Mesothelial cell of epicardium (in vitro differentiated cells): ENCODE measurements around the gene SLC15A4. TPM values are rescaled to one million over a fixed set of nuclear protein-coding genes. Genes with fewer than 3 reads are reported as not detected.
"Not testable (repeated sequence)": the region's sequence is repeated elsewhere in the genome, so short reads cannot be mapped to it uniquely, and the experiment has no call there.

Source experiments
- DNase-seq, 2 experiments: peaks; one replicate each; pipeline ENCODE4 v3.0.0; 2021; ENCODE audit warnings: low spot score in 2 of 2; ENCODE audit not compliant: unreplicated experiment in 2 of 2
- H3K27ac Mint-ChIP-seq: 2 replicates; pipeline ENCODE4 v1.8.0; 2021; ENCODE audit warnings: mixed read lengths
- H3K27me3 Mint-ChIP-seq: 2 replicates; pipeline ENCODE4 v1.8.0; 2021; ENCODE audit warnings: low read depth, mixed read lengths
- H3K36me3 Mint-ChIP-seq: 2 replicates; pipeline ENCODE4 v1.8.0; 2021; ENCODE audit warnings: mixed read lengths
- H3K4me1 Mint-ChIP-seq: 2 replicates; pipeline ENCODE4 v1.8.0; 2021; ENCODE audit warnings: mixed read lengths
- H3K4me3 Mint-ChIP-seq: 2 replicates; pipeline ENCODE4 v1.8.0; 2021; ENCODE audit warnings: mild to moderate bottlenecking, moderate library complexity, mixed read lengths
- H3K9me3 Mint-ChIP-seq: 2 replicates; pipeline ENCODE4 v1.8.0; 2021; ENCODE audit warnings: mixed read lengths
- total RNA-seq: library from RNA; stranded (reverse); gene quantifications from 3 replicates; pipeline ENCODE4 v1.2.1, GENCODE V29; 2021
- TF ChIP-seq, protein P1 (sequence below): fragments of 200-600 bp; sonication (generic); IDR thresholded peaks from one replicate; pipeline ENCODE4 v1.5.0; 2021; ENCODE audit warnings: antibody characterized with exemption; ENCODE audit not compliant: unreplicated experiment

The SLC15A4 gene
- total RNA-seq, 1 donor from 2014 or later, result 26.6 TPM

DNA sequence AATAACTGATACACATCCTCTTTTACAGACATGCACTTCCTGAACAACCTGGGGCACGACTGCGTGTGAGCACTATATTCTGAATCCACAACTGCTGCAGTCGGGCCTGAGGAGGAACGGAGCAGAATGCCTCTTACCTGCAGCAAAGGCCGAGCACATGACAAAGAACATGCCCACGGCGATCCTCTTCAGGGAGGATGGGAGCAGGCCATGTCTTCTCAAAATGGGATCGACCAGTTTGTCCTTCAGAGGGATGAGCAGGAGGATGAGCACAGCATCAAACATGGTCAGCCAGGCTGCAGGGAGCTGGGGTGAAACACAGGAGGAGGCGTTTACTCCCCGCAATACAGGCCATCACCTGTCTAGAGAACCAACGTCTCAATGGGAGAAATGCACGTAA lies 15.1 kb downstream of the SLC15A4 start:
- TF ChIP-seq, protein P1, sequence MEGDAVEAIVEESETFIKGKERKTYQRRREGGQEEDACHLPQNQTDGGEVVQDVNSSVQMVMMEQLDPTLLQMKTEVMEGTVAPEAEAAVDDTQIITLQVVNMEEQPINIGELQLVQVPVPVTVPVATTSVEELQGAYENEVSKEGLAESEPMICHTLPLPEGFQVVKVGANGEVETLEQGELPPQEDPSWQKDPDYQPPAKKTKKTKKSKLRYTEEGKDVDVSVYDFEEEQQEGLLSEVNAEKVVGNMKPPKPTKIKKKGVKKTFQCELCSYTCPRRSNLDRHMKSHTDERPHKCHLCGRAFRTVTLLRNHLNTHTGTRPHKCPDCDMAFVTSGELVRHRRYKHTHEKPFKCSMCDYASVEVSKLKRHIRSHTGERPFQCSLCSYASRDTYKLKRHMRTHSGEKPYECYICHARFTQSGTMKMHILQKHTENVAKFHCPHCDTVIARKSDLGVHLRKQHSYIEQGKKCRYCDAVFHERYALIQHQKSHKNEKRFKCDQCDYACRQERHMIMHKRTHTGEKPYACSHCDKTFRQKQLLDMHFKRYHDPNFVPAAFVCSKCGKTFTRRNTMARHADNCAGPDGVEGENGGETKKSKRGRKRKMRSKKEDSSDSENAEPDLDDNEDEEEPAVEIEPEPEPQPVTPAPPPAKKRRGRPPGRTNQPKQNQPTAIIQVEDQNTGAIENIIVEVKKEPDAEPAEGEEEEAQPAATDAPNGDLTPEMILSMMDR, result no peak
- H3K27me3 Mint-ChIP-seq, result no peaks in the 10 kb centered on the region
- no peak for DNase-seq
- H3K4me1 Mint-ChIP-seq, result no peaks in the 10 kb centered on the region
- H3K9me3 Mint-ChIP-seq, result peaks cover 10% of the 10 kb centered on the region
- H3K36me3 Mint-ChIP-seq, result peaks cover 38% of the 10 kb centered on the region
- H3K27ac Mint-ChIP-seq, result no peak overlapping the region
- H3K4me3 Mint-ChIP-seq, result no peak overlapping the region

DNA sequence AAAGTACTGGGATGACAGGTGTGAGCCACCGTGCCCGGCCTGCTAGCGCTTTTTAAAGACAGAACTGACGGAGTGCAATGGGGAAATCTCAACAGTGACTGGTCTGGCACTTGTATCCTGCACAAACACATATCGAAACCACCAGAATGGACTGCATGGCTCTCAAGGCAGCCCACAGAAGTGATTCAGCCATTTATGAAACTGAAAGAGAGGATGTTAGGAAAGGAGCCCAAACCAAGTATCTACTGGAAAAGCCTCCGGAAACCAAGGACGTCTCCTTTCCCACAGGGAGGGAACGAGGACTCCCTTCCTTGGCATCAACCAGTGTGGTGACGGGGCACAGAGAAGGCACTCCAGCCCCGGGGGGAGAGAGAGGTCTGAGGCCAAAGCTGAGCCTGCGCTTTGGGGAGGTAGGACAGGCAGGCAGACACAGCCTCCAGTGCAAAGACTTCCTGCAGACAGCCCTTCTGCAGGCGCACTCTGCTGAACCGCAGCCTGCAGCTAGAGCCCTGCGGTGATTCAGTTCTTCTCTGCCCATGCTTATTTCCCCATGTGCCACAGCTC lies 16.5 kb downstream of the SLC15A4 start:
- Mint-ChIP-seq H3K27ac (no peak overlapping the region), H3K4me3 (no peak overlapping the region), H3K27me3 (no peaks in the 10 kb centered on the region), H3K9me3 (peaks cover 18% of the 10 kb centered on the region), H3K4me1 (no peaks in the 10 kb centered on the region), H3K36me3 (peaks cover 38% of the 10 kb centered on the region)
- TF ChIP-seq, protein P1, result no peak
- DNase-seq, result no peak

DNA sequence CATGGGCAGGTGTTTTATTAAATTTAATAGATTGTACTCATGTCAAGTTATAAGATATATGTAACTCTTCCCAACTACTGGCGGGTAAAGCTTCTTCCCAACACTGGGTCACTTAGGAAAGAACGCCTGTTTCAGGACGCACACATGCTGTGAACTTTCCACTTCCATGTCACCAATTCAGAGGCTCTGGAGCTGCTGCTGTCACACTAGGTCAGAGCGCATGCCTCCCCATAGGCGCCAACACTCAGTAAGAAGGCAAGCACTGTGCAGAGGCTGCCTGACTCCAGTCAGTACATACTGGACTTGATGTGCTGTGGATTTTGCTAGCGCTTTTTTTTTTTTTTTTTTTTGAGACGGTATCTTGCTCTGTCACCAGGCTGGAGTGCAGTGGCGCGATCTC lies 17.2 kb downstream of the SLC15A4 start:
- Mint-ChIP-seq H3K27ac (no peak overlapping the region), H3K4me3 (no peak overlapping the region), H3K27me3 (no peaks in the 10 kb centered on the region), H3K4me1 (no peaks in the 10 kb centered on the region), H3K9me3 (peaks cover 18% of the 10 kb centered on the region), H3K36me3 (peaks cover 35% of the 10 kb centered on the region)
- DNase-seq, result no peak
- TF ChIP-seq, protein P1, result no peak

DNA sequence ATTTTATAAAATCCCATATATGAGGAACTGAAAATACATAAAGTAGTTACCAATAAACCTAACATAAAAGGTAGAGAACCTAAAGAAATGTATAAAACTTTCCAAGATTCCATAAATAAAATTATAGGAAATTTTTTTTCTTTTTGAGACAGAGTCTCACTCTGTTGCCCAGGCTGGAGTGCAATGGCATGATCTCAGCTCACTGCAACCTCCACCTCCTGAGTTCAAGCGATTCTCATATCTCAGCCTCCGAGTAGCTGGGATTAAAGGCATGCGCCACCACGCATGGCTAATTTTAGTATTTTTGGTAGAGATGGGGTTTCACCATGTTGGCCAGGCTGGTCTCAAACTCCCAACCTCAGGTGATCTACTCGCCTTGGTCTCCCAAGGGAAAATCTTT lies 18.4 kb downstream of the SLC15A4 start:
- not testable (repeated sequence) for H3K27ac Mint-ChIP-seq, H3K27me3 Mint-ChIP-seq, DNase-seq, H3K4me1 Mint-ChIP-seq, H3K4me3 Mint-ChIP-seq
- peaks cover 42% of the 10 kb centered on the region for H3K36me3 Mint-ChIP-seq
- H3K9me3 Mint-ChIP-seq, result peaks cover 18% of the 10 kb centered on the region

DNA sequence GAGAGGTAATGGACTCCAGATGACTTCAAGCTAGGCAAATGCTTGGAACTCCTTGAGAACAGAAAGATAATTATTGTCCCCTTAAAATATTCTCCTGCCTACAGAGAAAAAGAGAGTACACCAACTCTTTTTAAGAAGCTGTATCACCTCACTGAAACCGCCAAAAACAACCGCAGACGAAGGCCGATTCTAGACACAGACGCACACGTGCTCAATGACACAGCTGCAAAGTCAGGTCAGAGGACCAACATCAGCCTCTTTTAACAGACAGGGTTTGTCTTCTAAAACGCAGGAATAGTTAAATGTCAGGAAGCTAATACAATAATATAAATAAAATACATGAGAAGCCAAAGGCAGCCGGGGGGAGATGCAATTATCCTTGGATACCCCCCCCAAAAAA lies 19.0 kb downstream of the SLC15A4 start:
- H3K9me3 Mint-ChIP-seq, result peaks cover 18% of the 10 kb centered on the region
- H3K27me3 Mint-ChIP-seq, result no peaks in the 10 kb centered on the region
- H3K27ac Mint-ChIP-seq, result no peak overlapping the region
- no peaks in the 10 kb centered on the region for H3K4me1 Mint-ChIP-seq
- no peak for DNase-seq
- TF ChIP-seq, protein P1, result no peak
- peaks cover 46% of the 10 kb centered on the region for H3K36me3 Mint-ChIP-seq
- no peak overlapping the region for H3K4me3 Mint-ChIP-seq

DNA sequence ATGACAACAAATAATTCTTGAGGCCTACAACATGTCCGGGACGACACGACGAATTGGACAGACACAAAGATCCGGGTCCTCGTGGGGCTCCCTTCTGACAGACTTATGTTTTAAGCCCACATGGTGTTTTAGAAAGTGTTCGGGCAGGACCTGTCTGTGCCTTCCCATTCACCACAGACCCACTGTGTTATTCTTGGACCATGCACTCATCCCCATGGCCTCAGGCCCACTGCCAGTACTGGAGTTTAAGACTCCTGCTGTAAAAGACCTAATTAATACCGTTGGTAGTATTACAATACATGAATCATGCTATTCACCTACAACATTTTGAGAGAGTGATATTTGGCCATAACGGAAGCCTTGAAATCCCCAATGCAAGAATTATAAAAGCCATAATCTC lies 20.0 kb downstream of the SLC15A4 start:
- Mint-ChIP-seq H3K4me1 (no peaks in the 10 kb centered on the region), H3K36me3 (peaks cover 47% of the 10 kb centered on the region), H3K4me3 (no peak overlapping the region), H3K27me3 (no peaks in the 10 kb centered on the region), H3K27ac (no peak overlapping the region), H3K9me3 (peaks cover 18% of the 10 kb centered on the region)
- TF ChIP-seq, protein P1, result no peak
- no peak for DNase-seq
